Left ventricle myocardium superior (tissue), 1 donor: ENCODE measurements around the gene GPC3. TPM values are rescaled to one million over a fixed set of nuclear protein-coding genes. Genes with fewer than 3 reads are reported as not detected.
"Not testable (repeated sequence)": the region's sequence is repeated elsewhere in the genome, so short reads cannot be mapped to it uniquely, and the experiment has no call there.

ENCODE experiments used
- ATAC-seq: fragments of 200-7000 bp; cut with Tn5 transposase; one replicate; pipeline ENCODE4 v1.9.1; 2020; ENCODE audit warnings: mild to moderate bottlenecking, moderate library complexity
- DNase-seq: peaks from one replicate; pipeline ENCODE4 v3.0.0-alpha.2; 2020
- intact Hi-C: fragments of 100-400 bp; cut with micrococcal nuclease; formaldehyde crosslinking; loops from one replicate; pipeline ENCODE4 v1.11.0; 2022
- total RNA-seq: library from RNA; stranded (reverse); fragmentation: NEBNext Ultra II Directional; extraction: Animal tissue kit (Norgen Biotek cat#: 25700); gene quantifications from one replicate; pipeline ENCODE4 v1.2.1, GENCODE V29; 2021
- donor health status: DM: no; HTN: yes; CAD: no; lungs with severe emphysema.

GPC3 gene
- total RNA-seq, 1 donor from 2014 or later = 4.2 TPM

GRCh38 chrX:133818019-133818418, 167.4 kb downstream of the GPC3 start:
- intact Hi-C loops = no loop called here
- ATAC-seq = no peak
- DNase-seq = no peak

GRCh38 chrX:133815496-133815895, 169.9 kb downstream of the GPC3 start:
- intact Hi-C loops = no loop called here
- ATAC-seq = no peak

GRCh38 chrX:133813971-133814370, 171.4 kb downstream of the GPC3 start:
- intact Hi-C loops = no loop called here
- DNase-seq (no peak), ATAC-seq (no peak)

More at GRCh38 chrX:133815496-133815895, 169.9 kb downstream of the GPC3 start:
- no peak for DNase-seq

DNA sequence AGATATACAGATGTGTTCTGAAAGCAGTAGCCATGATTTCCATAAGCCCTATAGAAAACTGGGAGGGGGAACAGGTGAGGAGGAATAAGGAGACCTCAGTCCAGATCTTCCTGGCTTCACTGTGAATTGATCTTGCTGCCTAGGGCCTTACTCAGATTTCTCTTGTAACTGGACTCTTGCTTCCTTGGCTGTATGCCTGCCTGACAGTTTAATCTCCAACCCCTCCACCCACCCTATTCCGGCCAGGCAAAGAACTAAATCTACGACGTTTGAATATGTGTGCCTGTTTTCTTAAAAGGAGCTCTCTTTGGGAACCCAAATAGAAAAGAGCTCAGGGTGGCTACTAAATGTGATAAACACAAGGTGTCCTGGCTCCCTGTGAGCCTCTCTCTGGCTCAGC, 173.0 kb downstream of the GPC3 start:
- intact Hi-C loops = no loop called here
- DNase-seq = no peak
- no peak for ATAC-seq

GRCh38 chrX:133810925-133811324, 174.5 kb downstream of the GPC3 start:
- DNase-seq (no peak), ATAC-seq (no peak)
- intact Hi-C loops = no loop called here

DNA sequence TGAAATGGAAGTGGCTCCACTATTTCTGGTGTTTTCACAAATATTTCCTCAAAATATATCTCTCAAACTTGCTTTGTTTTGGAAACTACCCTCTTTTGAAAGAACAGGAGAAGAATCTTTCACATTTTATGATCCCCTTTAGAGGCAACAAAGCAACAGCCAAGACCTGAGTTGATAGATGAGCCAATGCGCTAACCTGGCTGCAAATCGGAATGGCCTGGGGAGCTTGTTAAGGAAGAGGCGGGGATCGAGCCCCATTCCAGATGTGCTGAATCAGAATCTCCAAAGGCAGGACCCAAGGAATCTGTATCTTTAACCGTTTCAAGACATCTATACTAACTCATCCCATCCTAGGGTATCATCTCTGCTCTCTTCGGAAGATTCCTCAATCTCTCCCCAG, 181.3 kb downstream of the GPC3 start:
- intact Hi-C loops = no loop called here
- no peak for DNase-seq
- no peak for ATAC-seq

GRCh38 chrX:133796282-133796681, 189.1 kb downstream of the GPC3 start:
- DNase-seq (no peak), ATAC-seq (no peak)
- intact Hi-C loops = no loop called here

- ATAC-seq = no peak
- no peak for DNase-seq
- intact Hi-C loops = no loop called here
These were observed 191.3 kb downstream of the GPC3 start for GRCh38 chrX:133794126-133794525.

- DNase-seq = no peak
- ATAC-seq = no peak
- intact Hi-C loops = no loop called here
These were observed 191.8 kb downstream of the GPC3 start for GRCh38 chrX:133793626-133794025.

DNA sequence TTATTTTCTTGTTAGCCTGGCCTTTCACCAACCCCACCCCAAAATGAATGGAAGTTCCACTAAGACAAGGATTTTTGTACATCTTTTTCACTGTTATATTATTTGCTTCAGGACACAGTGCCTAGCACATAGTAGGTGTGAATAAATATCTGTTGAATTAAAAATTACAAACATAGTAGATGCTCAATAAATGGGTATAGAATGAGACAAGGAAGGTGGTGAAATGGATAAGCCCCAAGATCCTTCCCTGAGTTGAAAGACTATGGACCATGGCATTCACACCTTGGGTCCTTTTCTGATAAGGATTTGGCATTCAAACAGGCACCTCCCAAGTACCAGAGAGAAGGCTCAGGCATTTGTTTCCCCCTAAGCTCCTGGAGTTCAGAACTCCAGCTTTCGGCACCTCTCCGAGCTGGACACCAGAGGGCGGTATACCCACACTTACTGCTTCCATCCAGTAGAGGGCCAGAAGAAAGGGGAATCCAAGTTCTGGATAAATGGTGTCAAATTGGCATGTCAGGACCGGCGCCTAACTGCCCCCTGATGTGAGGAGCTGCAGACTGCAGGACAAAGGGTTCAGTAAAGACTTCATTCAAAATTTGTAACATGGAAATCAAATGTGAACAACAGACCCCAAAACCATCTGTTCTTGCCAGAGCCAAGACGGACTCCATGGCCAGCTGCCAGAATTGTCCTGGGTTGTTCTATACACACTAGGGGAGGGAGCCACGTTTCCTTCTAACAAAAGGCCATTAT, 193.0 kb downstream of the GPC3 start:
- intact Hi-C loops = no loop called here
- ATAC-seq (peak; percentile 72), DNase-seq (peak; percentile 51)

DNA sequence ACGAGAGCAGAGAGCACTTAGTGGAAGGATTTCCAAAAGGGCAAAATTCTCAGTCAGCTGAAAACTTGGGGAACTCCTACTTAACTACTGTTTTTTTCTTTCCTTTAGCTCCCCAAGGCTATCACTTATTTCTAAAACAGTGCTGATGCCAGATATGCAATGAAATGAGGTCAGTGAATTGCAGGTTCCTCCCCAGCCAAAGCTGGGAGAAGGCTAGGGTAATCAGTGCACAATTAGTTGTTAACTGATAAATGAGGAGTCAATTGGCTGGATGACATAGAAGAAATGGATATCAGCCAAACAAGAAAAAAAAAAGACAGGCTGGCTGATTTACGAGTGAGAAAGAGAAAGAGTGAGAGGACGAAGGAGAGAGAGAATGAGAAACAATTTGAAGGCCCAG, 195.6 kb downstream of the GPC3 start:
- intact Hi-C loops = no loop called here
- ATAC-seq (no peak), DNase-seq (no peak)

DNA sequence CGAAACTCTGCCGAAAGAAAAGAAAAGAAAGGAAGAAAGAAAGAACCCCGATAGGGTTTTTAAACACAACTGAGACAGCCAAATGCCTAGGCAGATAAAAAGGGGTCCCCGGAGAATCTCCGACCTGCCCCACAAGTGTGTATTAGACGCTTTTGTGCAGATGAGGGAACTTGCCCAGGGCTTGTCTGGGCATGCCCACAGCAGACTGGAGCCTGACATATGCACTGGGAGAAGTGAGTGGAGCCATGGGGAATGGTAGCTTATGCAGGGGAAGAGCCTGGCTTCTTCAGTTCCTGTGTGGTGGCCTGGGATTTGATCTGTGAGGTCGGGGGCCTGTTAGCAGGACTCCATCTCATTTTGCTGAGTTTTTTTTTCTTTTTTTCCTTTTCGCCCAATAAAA, 199.0 kb downstream of the GPC3 start:
- intact Hi-C loops = no loop called here
- no peak for DNase-seq
- no peak for ATAC-seq

- intact Hi-C loops = no loop called here
- no peak for DNase-seq
- no peak for ATAC-seq
These were observed 202.1 kb downstream of the GPC3 start for GRCh38 chrX:133783274-133783673.

DNA sequence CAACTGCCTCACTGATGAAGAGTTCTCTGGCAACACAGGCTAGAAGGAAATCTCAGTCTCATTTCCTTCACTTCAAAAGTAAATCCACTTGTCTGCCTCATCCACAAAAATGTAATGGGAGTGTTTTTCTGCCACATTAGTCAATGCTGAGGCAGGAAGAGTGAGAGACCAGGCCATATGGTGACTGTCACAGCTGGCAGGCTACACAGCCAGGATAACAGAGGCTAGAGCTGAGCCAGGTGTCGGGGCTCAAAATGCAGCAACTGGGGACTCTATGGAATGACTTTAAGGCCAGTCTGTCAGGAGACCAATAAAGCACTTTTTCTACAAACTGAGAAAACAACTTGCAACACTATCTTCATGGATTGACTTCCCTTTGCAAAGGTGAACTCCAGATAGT, 204.2 kb downstream of the GPC3 start:
- intact Hi-C loops = no loop called here
- ATAC-seq (no peak), DNase-seq (no peak)

DNA sequence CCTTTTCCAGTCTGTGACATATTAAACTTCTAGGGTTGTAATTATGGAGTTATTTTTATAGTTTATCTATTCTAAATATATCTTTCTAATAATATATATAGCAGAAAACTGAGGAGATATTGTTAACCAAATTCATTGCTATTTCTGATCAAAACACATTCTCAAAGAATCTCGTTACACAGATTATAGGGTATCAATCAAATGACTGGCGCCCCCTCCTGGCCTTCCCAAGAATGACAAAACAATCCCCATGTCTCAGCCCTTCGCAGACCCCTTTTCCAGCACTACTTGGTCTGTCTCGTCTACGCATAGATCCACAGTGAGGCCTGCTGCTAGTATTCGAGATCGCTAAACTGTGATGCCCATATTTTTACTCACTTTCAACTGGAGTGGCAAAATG, 209.3 kb downstream of the GPC3 start:
- DNase-seq (peak; percentile 21), ATAC-seq (no peak)
- intact Hi-C loops = no loop called here

- ATAC-seq = no peak
- no peak for DNase-seq
- intact Hi-C loops = no loop called here
These were observed 210.6 kb downstream of the GPC3 start for GRCh38 chrX:133774807-133775206.

GRCh38 chrX:133771086-133771646, 214.2 kb downstream of the GPC3 start:
- intact Hi-C loops = no loop called here
- DNase-seq (no peak), ATAC-seq (no peak)

DNA sequence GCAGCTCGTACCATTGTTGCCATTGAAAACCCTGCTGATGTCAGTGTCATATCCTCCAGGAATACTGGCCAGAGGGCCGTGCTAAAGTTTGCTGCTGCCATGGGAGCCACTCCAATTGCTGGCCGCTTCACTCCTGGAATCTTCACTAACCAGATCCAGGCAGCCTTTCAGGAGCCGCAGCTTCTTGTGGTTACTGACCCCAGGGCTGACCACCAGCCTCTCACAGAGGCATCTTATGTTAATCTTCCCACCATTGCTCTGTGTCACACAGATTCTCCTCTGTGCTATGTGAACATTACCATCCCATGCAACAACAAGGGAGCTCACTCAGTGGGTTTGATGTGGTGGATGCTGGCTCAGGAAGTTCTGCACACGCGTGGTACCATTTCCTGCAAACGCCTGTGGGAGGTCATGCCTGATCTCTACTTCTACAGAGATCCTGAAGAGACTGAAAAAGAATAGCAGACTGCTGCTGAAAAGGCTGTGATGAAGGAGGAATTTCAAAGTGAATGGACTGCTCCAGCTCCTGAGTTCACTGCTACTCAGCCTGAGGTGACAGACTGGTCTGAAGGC, 222.3 kb downstream of the GPC3 start:
- DNase-seq, ATAC-seq, intact Hi-C loops: not testable (repeated sequence)

- intact Hi-C loops = no loop called here
- no peak for DNase-seq
- ATAC-seq = no peak
These were observed 230.7 kb downstream of the GPC3 start for GRCh38 chrX:133754657-133755056.

DNA sequence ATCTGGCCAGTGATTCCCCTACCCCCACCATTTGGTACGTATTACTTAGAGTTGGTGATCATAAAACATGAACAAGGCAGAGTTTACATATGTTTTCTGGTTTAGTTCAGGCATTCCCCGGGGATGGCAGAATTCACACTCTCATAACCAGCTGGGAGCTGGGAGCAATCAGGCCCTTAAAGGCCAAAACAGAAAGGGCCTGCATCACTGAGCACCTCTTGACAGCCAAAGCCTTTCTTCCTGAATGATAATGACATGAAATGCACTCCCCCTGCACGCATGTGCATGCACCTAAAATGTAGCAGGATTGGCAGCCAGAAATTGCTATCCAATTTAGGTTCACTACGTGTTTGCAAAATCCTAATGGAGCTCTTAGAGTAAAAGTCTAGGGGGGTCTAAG, 235.4 kb downstream of the GPC3 start:
- DNase-seq (no peak), ATAC-seq (no peak)
- intact Hi-C loops = no loop called here

DNA sequence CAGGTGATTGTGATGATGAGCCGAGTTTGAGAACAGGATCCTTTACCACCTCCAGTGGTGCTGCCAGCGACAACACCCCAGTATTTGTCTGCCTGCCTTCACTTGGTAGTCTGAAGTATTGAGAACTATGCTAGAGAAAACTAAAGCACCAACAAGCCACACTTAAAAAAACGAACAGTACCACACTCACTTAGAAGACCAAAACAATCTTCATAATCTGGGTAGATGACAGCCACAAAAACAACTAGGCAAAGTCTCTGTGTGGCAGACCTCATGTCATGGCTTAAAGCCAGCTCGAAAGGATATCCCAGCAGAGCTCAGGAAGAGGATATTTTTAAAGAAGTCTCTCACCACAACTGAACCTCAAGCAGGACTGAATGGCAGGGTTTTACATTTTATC, 236.0 kb downstream of the GPC3 start:
- ATAC-seq = no peak
- DNase-seq = no peak

More for the DNA sequence above, 236.0 kb downstream of the GPC3 start:
- intact Hi-C loops = no loop called here
